ENCODE data around the gene FHL3.

The FHL3 gene

DNA sequence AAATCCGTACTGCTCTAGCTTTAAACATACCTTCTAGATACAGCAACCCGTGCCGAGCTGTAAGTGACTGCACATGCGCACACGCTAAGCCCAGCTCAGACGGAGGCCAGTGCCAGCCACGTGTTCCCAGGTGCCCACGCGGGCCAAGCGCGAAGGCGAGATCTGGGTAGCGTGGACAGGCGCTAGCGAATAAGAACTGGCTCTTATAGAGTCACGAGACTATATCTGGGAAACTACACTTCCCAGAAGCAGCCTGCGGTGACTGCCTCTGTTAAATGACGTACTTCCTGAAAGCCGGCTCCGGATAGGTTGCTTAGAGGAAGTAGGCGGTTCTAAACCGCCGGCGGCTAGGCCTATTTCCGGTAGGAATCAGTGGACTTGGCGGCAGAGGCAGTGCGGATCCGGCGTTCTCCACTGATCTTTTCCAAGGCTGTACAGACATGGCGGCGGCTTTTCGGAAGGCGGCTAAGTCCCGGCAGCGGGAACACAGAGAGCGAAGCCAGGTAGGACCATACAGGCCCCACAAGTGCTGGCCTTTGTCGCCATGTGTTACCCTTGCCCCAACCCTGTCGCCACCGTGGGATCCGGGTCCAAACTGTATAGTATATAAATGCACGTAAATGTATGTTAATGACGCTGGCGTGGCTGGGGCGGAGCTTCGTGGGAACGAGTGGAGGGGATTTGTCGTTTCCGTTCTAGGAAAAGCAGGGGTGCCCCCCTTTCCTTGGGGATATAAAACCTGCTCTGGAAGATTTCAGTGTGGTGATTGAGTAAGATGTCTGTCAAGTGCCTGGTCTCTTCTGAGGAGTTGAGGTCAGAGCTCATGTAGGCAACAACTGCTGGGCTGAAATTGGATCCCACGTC, 7.3 kb upstream of the FHL3 start, which contains the start of gene UTP11:
Gene UTP11 (plus strand): TSS at position 372 of the 864 bp plus-strand sequence. CDS start 69 bp downstream, at position 441.
- DNase-seq, result peak; percentile 99

DNA sequence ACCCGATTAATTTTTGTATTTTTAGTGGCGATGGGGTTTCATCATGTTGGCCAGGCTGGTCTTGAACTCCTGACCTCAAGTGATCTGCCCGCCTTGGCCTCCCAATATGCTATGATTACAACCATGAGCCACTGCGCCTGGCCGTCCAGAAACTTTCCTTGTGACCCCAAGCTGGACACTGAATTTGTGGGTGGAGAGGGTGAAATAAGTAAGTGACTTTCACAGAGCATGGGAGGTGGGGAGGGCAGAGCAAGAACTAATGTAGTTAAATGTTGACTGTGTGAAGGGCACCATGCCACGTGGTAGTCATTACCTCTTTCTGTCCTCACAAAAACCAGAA, 4.5 kb upstream of the FHL3 start:
- no peak for DNase-seq

DNA sequence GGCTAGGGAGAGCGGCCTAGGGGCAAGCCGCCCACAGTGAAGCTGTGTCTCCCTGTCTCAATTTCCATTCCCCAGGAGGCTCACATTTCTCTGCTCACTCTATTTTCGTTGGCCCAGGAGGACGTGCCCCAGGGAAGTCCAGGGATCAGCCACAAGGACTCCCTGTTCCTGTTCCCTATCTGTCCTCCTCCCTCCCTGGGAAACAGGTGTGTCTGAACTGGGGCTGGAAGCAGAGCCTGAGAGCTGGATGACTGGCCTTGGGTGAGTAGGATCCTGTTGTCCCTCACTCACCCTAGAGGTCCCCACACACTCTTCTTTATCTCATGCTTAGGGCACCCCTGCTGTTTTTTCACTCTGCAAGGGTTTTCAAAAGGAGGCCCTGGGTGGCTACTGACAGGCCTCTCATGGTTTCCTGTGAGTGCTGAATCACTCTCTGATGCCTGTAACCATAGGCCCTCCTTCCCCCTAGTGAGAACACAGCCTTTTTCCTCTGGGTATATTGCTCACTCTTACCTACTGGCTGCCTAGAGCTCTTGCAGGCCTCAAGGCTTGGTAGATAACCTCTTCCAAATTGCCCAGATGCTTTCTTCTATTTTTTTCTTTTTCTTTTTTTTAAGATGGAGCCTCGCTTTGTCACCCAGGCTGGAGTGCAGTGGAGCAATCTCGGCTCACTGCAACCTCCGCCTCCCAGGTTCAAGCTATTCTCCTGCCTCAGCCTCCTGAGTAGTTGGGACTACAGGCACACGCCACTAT, 4.0 kb upstream of the FHL3 start:
- no peak for DNase-seq

DNA sequence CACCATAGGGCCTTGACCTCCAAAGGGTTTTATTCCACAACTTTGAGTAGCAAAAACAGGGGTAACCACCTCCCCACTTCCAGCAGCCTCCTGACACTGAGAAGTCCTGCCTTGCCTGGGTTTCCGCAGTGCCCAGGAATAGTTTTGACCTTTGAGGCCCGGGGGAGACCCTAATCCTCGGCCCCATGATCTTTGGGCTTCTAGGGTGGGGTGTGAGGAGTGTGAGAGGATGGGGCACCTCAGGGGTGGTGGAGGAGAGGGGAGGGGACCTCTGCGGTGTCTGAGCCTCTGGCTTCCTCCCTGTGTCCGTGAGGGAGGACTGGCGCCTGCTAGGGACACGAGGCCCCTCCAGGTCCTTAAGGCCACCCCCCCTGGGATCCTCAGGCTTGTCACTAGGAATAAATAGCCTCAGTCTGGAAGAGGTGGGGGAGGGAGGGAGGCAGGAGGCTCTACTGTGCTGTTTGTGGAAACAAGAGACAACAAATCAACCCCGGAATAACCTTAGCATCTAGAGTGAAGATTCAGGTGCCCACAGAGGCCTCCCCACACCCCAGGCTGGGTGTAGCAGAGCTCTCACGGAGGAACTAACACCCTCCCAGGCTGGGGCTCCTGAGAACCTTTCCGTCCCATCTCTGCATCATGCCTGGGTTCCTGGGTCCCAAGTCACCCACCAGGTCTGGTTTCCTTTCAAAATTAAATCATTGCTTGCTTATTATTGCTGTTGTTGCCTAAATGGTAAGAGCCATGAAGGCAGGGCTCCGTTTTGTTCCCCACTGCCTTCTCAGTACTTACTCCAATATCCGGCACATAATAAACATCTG, 904 bp upstream of the FHL3 start:
- no peak for DNase-seq

DNA sequence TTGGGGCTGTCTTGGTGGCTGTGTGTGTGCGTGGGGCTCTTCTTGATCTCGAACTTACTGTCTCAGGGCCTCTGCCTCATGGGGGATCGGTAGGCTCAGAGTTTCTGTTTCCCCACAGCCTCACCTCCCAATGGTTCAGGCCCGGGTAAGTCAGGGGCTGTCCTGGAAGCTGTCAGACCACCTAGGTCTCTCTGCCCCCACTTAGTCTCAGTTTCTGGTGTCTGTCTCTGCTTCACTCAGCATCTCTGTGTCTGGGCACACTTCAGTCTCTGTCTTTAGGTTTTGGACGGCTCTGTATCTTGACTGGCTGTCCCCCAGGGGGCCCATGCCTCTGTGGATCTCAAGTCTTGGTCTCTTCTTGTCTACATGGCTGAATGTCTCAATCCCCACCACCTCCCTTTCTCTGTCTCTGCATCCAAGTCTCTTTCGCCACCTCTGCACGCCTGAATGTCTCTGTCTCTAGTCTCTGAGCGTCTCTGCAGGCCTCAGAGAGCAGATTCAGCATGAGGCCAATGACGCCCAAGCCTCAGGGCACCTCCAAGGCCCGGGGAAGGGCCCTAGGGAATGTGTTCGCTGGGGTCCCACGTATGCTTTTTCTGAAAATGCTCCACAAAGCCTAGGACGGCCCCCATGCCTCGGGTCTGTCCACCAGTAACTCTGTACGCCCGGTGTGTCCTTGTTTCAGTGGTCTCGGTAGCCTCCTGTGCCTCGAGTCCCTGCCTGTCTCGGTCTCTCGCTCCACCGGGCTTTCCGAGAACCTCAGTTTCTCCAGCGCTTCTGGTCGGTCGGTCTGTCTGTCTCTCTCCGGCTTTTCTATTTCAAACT, 818 bp downstream of the FHL3 start:
- DNase-seq, result no peak

DNA sequence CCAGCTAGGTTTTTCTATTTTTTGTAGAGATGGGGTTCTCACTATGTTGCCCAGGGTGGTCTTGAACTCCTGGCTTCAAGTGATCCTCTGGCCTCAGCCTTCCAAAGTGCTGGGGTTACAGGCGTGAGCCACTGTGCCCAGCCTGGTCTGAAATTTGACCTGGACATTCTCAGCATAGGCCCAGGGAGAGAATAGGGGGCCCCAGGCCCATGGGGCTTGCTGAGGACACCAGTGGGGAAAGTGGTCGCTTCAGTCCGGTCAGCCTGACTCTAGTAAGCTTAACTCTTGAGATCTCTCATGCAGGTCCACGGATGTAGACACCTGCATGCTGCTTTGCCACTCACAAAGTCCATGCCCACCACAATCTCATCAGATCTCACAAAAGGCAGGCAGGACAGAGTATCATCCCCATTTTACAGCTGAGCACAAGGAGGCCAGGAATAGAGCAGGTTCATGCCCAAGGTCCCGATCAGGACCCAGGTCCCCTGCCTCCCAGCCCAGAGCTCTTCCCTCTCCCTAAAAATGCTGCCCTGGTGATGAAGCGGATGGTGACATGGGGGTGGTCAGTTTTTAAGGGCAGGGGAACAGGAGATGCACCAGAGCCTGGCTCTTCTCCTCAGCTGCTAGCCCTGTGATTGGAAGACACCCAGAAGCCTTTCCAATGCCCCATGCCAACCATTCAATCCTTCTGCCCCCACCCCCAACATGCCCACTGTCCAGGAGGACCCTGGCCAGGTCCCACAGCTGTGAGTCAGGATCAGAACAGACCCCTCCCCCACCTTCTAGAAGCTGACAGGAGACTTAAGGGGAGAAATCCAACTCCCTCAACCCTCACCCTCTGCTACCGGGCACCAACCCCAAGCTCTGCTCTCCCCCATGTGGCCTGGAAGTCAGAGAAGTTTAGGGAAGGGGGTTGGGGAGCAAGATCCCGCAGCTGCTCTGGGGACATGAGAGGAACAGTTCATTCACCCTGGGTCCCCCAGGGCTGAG, 1.8 kb downstream of the FHL3 start:
- no peak for DNase-seq

DNA sequence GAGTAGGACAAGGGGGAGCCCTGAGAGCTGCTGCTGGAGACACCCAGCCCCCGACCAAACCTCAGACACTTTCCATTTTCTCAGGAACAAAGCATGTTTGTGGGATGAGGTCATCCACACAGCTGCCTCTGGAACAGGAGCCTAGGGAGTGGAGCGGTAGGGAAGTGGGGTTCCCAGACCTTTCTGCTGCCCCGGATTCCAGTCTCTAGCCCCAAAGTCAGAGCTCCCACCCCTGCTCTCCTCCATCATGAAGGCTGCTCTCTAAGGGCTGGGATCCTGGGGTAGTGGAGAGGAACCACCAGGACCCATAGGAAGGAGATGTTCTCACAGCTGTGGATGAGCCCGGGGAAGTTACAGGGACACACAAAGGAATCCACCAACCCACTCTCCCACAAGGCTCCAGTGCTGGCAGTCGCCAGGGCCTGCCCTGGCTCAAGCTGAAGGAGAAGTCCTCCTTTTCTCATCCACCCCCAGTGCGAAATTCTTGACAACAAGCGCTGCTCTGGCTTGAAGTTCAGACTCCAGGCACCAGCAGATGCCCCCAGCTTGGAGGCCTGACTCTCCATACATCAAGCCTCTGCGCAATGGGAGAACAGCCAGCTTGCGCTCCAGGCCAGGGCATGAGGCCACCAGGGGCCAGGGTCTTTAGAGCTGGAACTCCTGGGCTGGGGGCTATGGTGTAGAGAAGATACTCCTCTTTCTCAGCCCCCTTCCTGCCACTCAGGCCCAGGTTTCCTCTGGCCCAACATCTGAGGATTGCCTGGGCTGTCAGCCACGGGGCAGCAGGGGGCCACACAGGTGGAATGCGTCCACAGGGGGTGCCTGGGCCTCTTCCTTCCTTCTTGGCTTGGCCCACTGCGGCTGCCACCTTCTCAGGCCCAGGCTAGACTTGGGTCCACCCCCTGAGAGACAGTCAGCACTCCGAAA, 4.5 kb downstream of the FHL3 start:
- DNase-seq, result no peak

DNA sequence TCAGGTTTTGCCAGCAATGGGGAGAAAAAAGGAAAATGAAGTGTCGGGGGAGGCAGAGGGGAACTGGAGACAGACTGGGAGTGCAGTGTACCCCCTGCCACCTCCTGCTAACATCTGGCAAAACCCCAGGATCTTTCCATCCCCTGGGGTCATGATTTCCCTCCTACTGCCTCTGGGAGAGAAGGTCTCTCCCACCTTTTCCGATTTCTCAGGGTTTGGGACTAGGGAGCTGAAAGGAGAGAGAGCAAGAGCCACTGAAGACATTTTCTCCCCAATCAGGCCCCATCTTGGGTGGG, 5.1 kb downstream of the FHL3 start:
- no peak for DNase-seq

DNA sequence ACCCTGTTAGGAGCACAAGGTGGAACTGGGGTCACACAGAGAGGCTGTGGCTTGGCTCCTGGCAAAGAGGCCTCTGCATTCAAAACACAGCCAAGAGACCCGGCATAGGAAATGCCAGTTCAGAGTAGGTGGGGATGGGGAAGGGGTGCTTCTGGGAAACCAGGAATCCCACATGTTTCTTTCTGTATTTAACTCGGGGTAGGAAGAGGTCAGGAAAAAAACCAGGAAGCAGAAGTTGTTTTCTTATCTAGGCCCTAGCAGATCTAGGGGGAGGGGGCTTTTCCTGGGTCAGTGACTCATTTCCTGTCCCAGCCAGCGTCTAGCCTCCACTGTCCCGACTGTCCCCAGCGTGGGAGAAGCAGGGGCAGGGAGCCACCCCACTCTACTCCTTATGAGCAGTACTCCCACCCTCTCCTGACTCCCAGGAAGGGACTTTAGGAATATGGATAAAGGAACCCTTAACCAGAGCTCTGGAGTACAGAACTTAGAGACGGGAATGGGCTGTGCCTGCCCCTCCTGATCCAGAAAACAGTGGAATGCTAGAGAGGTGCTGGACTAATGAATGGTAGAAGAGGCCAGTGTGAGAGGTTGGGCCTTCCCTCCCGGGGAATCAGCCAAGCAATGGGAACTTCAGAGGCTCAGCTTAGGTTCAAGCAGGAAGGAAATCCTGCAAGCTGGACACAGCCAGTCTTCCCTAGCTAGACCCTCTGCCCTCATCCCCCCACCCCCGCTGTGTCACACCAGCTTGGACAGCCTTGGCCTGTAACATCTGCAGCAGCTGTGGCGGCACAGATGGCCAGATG, 5.7 kb downstream of the FHL3 start:
- no peak for DNase-seq

DNA sequence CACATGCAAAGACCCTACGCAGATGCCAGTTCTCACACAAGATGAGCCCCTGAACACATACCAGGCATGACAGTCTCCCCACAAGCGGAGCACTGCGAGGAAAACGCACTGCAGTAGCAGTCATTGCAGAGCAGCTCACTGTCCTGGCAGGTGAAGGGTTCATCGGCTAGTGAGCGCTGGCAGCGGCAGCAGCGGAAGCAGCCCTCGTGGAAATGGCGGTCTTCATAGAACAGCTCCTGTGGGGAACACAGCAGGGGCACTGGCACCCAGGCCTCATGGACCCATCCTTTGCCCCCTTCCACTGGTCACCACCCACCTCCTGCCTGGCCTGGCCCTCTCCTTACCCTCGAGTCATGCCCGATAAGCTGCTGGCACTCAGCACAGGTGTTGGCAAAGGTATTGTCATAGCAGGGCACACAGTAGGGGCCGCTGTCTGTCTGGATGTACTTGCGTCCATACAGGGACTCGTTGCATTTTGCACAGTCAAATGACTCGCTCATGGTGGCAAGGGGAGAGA, 6.3 kb downstream of the FHL3 start:
- DNase-seq, result no peak

DNA sequence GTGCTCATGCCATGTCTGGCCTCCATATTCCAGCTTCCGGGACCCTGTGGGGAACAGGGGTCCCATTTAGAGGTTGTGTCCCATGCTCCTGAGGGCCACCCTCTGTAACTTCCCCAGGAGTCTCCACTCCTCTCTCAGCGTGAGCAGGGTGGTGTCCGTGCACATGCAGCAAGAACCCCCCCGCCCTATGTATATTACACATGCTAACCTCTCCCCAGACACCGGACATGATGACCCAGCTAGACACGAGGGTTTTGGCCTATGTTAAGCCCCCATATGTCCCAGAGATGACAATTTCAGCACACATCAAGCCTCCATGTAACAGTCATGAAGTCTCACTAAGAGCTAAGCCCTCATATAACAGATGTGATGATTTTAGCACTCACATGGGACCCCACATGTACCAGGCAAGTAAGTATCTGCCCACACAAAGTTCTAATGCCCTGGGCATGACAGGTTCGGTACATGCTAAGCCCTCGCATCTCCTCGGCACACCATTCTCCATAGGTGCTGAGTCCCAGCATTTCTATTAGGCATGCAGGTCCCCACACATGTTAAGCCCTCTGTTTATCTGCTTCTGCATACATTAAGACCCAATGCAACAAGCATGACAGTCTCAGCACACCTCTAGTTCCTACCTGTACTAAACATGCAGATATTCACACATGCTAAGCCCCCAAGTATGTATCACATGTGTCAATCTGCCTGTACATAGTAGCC, 7.1 kb downstream of the FHL3 start:
- no peak for DNase-seq

DNA sequence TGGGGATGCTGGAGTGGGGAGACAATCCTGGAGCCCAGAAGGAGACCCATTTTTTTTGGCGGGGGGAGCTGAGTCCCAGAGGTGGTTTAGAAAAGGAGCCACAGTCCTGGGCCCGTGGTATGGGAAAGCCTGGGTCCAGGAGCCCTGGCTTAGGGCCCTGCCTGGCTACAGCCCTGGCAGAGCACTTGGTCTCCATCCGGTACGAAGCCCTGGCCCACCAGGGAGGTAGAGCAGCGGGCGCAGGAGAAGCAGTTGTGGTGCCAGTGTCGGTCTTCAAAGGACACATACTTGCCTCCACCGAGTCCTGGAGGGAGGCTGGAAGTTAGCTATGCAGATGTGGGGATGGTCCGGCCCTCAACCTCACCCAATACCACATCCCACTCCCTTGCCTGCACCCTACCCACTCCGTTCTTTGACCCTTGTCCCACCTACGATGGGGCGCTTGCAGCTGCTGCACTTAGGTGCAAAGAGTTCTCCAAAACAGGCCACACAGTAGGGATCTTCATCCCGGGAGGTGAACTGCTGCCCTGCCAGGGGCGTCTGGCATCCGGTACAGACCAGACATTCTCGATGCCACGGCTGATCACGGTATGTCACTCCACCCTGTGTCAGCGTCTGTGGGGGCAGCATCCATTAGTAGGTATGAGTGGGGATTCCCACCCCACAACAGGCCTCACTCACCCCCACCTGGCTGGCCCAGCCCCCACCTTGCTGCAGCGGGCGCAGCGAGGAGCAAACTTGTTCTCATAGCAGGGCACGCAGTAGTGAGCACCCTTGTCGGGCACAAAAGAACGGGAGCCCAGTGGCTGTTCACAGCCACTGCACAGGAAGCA, 7.8 kb downstream of the FHL3 start:
- no peak for DNase-seq

DNA sequence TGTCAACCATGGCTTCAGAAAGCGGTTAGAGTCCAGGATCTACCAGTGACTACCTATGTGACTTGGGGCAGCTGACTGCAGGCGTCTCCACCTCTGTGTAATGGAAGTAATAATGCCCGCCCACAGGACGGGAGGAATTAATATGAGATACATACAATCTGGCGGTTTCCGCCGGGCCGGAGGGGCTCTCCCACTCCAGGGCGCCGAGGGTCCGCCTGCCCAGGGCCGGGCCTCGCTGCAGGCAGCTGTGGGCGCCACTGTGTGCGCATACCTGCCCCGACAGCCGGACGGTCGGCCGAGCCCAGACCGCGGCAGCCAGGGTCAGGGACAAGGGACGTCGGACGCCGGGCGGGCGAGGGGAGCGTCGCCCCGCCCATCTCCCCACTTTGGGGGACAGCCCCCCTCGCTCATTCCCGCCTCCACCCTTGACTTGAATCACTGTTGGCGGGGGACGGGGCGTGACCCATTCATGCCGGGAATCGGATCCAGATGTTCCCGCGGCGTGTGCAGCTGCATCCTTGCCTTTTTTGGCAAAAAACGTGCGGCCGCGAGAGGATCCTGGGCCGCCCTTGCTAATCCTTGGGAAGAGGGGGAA, 9.5 kb downstream of the FHL3 start:
- DNase-seq, result no peak

DNA sequence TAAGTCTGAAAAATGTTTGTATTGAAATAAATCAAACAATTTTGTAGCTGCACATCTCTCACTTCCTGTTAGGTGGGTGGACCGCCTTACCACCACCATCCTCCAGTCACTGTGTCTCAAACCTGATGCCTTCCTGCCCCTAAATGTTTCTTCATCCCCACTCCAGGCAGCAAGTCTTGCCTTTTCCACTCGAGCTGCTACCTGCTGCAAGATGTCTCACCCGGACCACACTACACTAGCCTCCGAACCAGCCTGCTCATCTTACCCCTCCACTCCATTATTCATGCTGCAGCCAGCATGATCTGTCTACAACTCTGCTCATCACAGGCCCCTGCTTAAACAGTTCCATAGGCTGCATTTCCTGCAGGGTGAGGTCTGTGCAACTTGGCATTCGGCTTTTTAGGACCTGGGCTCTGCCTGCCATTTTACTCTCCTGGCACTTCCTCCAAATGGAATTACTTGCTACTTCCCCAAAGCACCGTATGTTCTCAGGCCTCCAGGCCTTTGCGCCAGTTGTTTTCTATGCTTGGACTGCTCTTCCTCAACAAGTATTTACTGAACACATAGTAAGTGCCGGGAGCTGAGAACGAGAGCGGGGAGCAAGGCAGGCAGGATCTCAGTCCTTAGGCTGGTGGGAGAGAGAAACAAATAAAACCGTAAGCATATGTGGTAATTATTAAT, 10.3 kb downstream of the FHL3 start:
- no peak for DNase-seq

DNA sequence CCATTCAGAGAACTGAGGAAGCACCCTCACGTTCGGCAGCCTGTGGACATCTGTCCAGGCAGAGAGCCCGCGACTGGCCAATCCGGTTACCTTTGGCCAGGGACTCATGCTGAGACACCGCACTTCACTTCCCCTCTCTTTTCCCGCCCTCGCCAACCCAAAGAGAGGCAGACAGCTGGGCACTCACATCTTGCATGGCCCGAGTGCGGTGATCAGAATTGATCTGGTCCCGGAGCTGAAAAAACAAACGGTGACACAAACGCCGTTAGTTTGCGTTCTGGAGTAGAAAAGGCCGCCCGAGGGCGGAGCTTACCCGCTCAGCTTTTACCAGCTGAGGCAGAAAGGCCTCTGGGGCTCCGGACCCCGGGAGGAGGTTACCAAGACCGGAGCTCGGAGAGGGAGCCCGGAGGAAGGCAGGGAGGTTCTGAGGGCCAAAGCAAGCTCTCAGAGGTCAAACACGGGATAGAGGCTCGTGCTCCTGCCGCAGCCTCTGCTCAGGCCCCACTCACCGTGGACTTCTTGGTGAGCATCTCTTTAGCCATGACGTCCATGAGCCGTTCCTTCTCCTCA, 15.9 kb downstream of the FHL3 start:
- DNase-seq, result peak; percentile 51

DNA sequence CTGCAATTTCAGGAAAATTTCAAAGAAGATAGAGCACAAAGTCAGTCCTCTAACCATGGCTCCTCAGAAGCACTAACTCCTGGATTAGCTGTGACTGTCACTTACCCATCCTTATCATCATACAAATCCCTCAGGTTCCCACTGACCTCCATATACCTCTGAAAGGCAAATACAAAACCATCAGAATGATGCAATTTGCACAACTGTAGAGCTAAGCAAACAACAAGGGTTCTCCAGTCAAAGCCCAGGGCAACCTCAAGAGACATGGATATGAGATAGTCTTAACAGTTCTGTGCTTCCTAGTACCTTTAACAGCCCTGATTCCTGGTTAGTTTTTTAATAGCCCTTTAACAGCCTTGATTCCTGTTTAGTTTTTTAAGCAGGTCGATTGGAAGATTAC, 17.6 kb downstream of the FHL3 start:
- no peak for DNase-seq
